HG02759 (cell line): ENCODE data around the gene SHROOM2.
"Not testable (repeated sequence)": the region's sequence is repeated elsewhere in the genome, so short reads cannot be mapped to it uniquely, and the experiment has no call there.

Source experiments
- ATAC-seq: cut with Tn5 transposase; IDR thresholded peaks from one replicate; pipeline ENCODE4 v1.9.1; 2021; ENCODE audit warnings: mild to moderate bottlenecking, moderate library complexity; ENCODE audit not compliant: unreplicated experiment

Gene SHROOM2

GRCh38 chrX:9785944-9786797 lies at the start of gene SHROOM2:
TSS of gene SHROOM2 (plus strand) at chrX:9786429. CDS start at chrX:9786546, 117 bp downstream.
- no peak for ATAC-seq

GRCh38 chrX:9737363-9737762 lies 48.9 kb upstream of the SHROOM2 start:
- ATAC-seq: no peak

- no peak for ATAC-seq
Observed at GRCh38 chrX:9738151-9738550, 48.1 kb upstream of the SHROOM2 start.

- ATAC-seq: no peak
Observed at GRCh38 chrX:9739130-9739529, 47.1 kb upstream of the SHROOM2 start.

GRCh38 chrX:9745417-9746115 lies 40.7 kb upstream of the SHROOM2 start:
- no peak for ATAC-seq

- ATAC-seq: no peak
Observed at GRCh38 chrX:9746148-9746888, 39.9 kb upstream of the SHROOM2 start.

GRCh38 chrX:9747644-9748043 lies 38.6 kb upstream of the SHROOM2 start:
- no peak for ATAC-seq

GRCh38 chrX:9749146-9749692 lies 37.0 kb upstream of the SHROOM2 start:
- ATAC-seq: no peak

- ATAC-seq: no peak
Observed at GRCh38 chrX:9757366-9757765, 28.9 kb upstream of the SHROOM2 start.

GRCh38 chrX:9758021-9758638 lies 28.1 kb upstream of the SHROOM2 start:
- no peak for ATAC-seq

GRCh38 chrX:9759337-9759736 lies 26.9 kb upstream of the SHROOM2 start:
- no peak for ATAC-seq

- ATAC-seq: no peak
Observed at GRCh38 chrX:9765072-9765736, 21.0 kb upstream of the SHROOM2 start.

- no peak for ATAC-seq
Observed at GRCh38 chrX:9765737-9766097, 20.5 kb upstream of the SHROOM2 start, which contains the start of gene GPR143. TSS of gene GPR143 (minus strand) at chrX:9765847. CDS start at chrX:9765817, 30 bp downstream.

GRCh38 chrX:9767375-9767774 lies 18.9 kb upstream of the SHROOM2 start:
- no peak for ATAC-seq

- ATAC-seq: not testable (repeated sequence)
Observed at GRCh38 chrX:9768321-9768839, 17.8 kb upstream of the SHROOM2 start.

- ATAC-seq: no peak
Observed at GRCh38 chrX:9770319-9770718, 15.9 kb upstream of the SHROOM2 start.

GRCh38 chrX:9772943-9773342 lies 13.3 kb upstream of the SHROOM2 start:
- ATAC-seq: no peak

GRCh38 chrX:9775930-9776329 lies 10.3 kb upstream of the SHROOM2 start:
- no peak for ATAC-seq

- no peak for ATAC-seq
Observed at GRCh38 chrX:9781941-9782340, 4.3 kb upstream of the SHROOM2 start.

- ATAC-seq: no peak
Observed at GRCh38 chrX:9784332-9784731, 1.9 kb upstream of the SHROOM2 start.
